Suprapubic skin (tissue), 4 donors: ENCODE data around the gene AAGAB. TPM values are rescaled to one million over a fixed set of nuclear protein-coding genes. Genes with fewer than 3 reads are reported as not detected.

Source experiments
- DNase-seq, 2 donors: peaks; one replicate each; pipeline ENCODE4 v3.0.0-alpha.2; 2019; ENCODE audit warnings: low spot score in 2 of 2
- H3K27ac ChIP-seq: fragments of 200-600 bp; sonication (generic); one replicate; pipeline ENCODE4 v1.5.1; 2019
- H3K27me3 ChIP-seq: fragments of 200-600 bp; sonication (generic); one replicate; pipeline ENCODE4 v1.5.1; 2019
- H3K36me3 ChIP-seq: fragments of 200-600 bp; sonication (generic); one replicate; pipeline ENCODE4 v1.5.1; 2019
- H3K4me1 ChIP-seq: fragments of 200-600 bp; sonication (generic); one replicate; pipeline ENCODE4 v1.5.1; 2019
- H3K4me3 ChIP-seq: fragments of 200-600 bp; sonication (generic); one replicate; pipeline ENCODE4 v1.5.1; 2019; ENCODE audit warnings: mild to moderate bottlenecking
- H3K9me3 ChIP-seq: fragments of 200-600 bp; sonication (generic); one replicate; pipeline ENCODE4 v1.5.1; 2019
- EP300 ChIP-seq: sonication (generic); formaldehyde crosslinking; IDR thresholded peaks from one replicate; pipeline ENCODE4 v1.6.1; 2017; ENCODE audit warnings: antibody characterized with exemption
- POLR2A ChIP-seq, 2 donors: fragments of 450-650 bp; IDR thresholded peaks; one replicate each; pipeline ENCODE4 v1.6.1; 2017; ENCODE audit warnings: antibody characterized with exemption in 2 of 2, mild to moderate bottlenecking in 2 of 2, moderate library complexity in 2 of 2
- POLR2AphosphoS5 ChIP-seq, 3 donors: sonication (generic); formaldehyde crosslinking; IDR thresholded peaks; one replicate each; pipeline ENCODE4 v1.6.1; 2017; ENCODE audit warnings: antibody characterized with exemption in 3 of 3
- WGBS: methylation state at CpG from one replicate; pipeline ENCODE4 v1.1.5; 2018; 5-methylcytosine and 5-hydroxymethylcytosine counted together
- total RNA-seq, 4 donors: library from RNA; depleted of rRNA; stranded (reverse); fragments of >200 nt; gene quantifications; one replicate each; pipeline ENCODE4 v1.1.0, GENCODE V29; 2016
- TF ChIP-seq, protein P1 (sequence below), 2 donors: fragments of 200-600 bp in 1 of 2; fragments of 450-650 bp in 1 of 2; sonication (generic) in 1 of 2; IDR thresholded peaks; one replicate each; pipeline ENCODE4 v1.5.1; 2016 to 2019; ENCODE audit warnings: antibody characterized with exemption in 2 of 2, mild to moderate bottlenecking in 1 of 2, moderate library complexity in 1 of 2

The AAGAB gene
- total RNA-seq, 4 donors from 2014 or later = 18.6 to 28.0 (median 26.0) TPM

- H3K27ac ChIP-seq = no peak overlapping the region
These were observed 74.4 kb downstream of the AAGAB start for GRCh38 chr15:67180035-67180434.

GRCh38 chr15:67179411-67179995 is 75.0 kb downstream of the AAGAB start:
- Histone ChIP-seq H3K36me3 (peaks cover 19% of the 10 kb centered on the region), H3K27ac (no peak overlapping the region), H3K4me1 (peaks cover 32% of the 10 kb centered on the region), H3K9me3 (no peaks in the 10 kb centered on the region), H3K4me3 (no peak overlapping the region), H3K27me3 (no peaks in the 10 kb centered on the region)
- 93% methylated on average over 9 of the region's 9 CpGs for WGBS
- TF ChIP-seq POLR2A (IDR thresholded peaks at IDR 0.05) (no peak), POLR2AphosphoS5 (IDR thresholded peaks at IDR 0.05) (no peak), EP300 (no peak)
- TF ChIP-seq, protein P1, sequence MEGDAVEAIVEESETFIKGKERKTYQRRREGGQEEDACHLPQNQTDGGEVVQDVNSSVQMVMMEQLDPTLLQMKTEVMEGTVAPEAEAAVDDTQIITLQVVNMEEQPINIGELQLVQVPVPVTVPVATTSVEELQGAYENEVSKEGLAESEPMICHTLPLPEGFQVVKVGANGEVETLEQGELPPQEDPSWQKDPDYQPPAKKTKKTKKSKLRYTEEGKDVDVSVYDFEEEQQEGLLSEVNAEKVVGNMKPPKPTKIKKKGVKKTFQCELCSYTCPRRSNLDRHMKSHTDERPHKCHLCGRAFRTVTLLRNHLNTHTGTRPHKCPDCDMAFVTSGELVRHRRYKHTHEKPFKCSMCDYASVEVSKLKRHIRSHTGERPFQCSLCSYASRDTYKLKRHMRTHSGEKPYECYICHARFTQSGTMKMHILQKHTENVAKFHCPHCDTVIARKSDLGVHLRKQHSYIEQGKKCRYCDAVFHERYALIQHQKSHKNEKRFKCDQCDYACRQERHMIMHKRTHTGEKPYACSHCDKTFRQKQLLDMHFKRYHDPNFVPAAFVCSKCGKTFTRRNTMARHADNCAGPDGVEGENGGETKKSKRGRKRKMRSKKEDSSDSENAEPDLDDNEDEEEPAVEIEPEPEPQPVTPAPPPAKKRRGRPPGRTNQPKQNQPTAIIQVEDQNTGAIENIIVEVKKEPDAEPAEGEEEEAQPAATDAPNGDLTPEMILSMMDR (IDR thresholded peaks at IDR 0.05) = no peak
- DNase-seq = peak in 1 of 2 donors; percentile 47

More at GRCh38 chr15:67180035-67180434, 74.4 kb downstream of the AAGAB start:
- peaks cover 32% of the 10 kb centered on the region for H3K4me1 ChIP-seq
- DNase-seq = peak in 1 of 2 donors; percentile 65
- H3K36me3 ChIP-seq = peaks cover 24% of the 10 kb centered on the region
- TF ChIP-seq POLR2AphosphoS5 (IDR thresholded peaks at IDR 0.05) = no peak
- no peak overlapping the region for H3K4me3 ChIP-seq
- WGBS = 90% methylated on average over 11 of the region's 11 CpGs
- no peaks in the 10 kb centered on the region for H3K9me3 ChIP-seq
- no peaks in the 10 kb centered on the region for H3K27me3 ChIP-seq

- peaks cover 20% of the 10 kb centered on the region for H3K36me3 ChIP-seq
- H3K27ac ChIP-seq = no peak overlapping the region
- no peaks in the 10 kb centered on the region for H3K27me3 ChIP-seq
- peak in 1 of 2 donors; percentile 41 for DNase-seq
- no peaks in the 10 kb centered on the region for H3K9me3 ChIP-seq
- TF ChIP-seq, protein P1 (IDR thresholded peaks at IDR 0.05) = no peak
- TF ChIP-seq EP300 (no peak), POLR2AphosphoS5 (IDR thresholded peaks at IDR 0.05) (no peak)
- WGBS = 85% methylated on average over 11 of the region's 11 CpGs
- H3K4me3 ChIP-seq = no peak overlapping the region
- H3K4me1 ChIP-seq = peaks cover 32% of the 10 kb centered on the region
These were observed 75.8 kb downstream of the AAGAB start for GRCh38 chr15:67178569-67179210.

DNA sequence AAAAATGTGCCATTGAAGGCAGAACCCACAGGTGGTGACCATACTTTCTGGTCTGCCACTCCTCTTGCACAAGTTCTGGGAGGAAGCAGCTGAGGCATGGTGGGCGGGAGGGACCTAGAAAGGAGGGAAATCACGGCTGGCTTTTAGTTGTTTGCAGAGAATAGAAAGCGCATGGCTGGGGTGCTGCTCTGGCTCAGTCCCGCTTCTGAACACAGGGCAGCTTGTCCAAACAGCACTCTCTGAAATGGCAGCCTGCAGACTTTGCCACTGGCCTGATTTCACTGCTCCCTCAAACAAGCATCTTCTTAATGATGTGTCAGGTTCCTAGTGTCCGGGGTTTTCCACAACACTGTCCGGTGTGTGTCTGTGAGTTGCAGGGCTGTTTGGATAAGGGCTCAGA is 76.7 kb downstream of the AAGAB start:
- WGBS = 62% methylated on average over 4 of the region's 6 CpGs
- peaks cover 32% of the 10 kb centered on the region for H3K4me1 ChIP-seq
- no peak for DNase-seq
- no peaks in the 10 kb centered on the region for H3K27me3 ChIP-seq
- no peaks in the 10 kb centered on the region for H3K9me3 ChIP-seq
- peaks cover 23% of the 10 kb centered on the region for H3K36me3 ChIP-seq
- TF ChIP-seq EP300 (no peak), POLR2A (IDR thresholded peaks at IDR 0.05) (no peak), POLR2AphosphoS5 (IDR thresholded peaks at IDR 0.05) (no peak)
- TF ChIP-seq, protein P1 (IDR thresholded peaks at IDR 0.05) = no peak
- no peak overlapping the region for H3K27ac ChIP-seq
- no peak overlapping the region for H3K4me3 ChIP-seq

- TF ChIP-seq POLR2AphosphoS5 (IDR thresholded peaks at IDR 0.05) = no peak
- TF ChIP-seq, protein P1 (IDR thresholded peaks at IDR 0.05) = no peak
- TF ChIP-seq POLR2A (IDR thresholded peaks at IDR 0.05) = no peak
- no peak for TF ChIP-seq EP300
- H3K27me3 ChIP-seq = no peaks in the 10 kb centered on the region
- no peaks in the 10 kb centered on the region for H3K9me3 ChIP-seq
- peak in 1 of 2 donors; percentile 58 for DNase-seq
- peak overlapping the region; percentile 32 for H3K27ac ChIP-seq
- peaks cover 25% of the 10 kb centered on the region for H3K36me3 ChIP-seq
- WGBS = 41% methylated on average over 14 of the region's 14 CpGs
- H3K4me3 ChIP-seq = no peak overlapping the region
- H3K4me1 ChIP-seq = peaks cover 32% of the 10 kb centered on the region
These were observed 78.1 kb downstream of the AAGAB start for GRCh38 chr15:67176195-67176971.
